SU-DHL-6 (cell line): ENCODE results near the gene MTARC1.

Experiments used
- EZH2phosphoT487 ChIP-seq: fragments of 200-600 bp; sonication (generic), shearing (Covaris generic); conservative IDR thresholded peaks from 2 replicates; pipeline ENCODE4 v1.6.1; 2018; ENCODE audit warnings: mild to moderate bottlenecking, antibody characterized with exemption, low read length, moderate library complexity, mixed read lengths
- TF ChIP-seq, protein P1 (sequence below): fragments of 200-600 bp; sonication (generic); IDR thresholded peaks from one replicate; pipeline ENCODE4 v1.5.1; 2017; ENCODE audit warnings: antibody characterized with exemption, mild to moderate bottlenecking, low read length, moderate library complexity; ENCODE audit not compliant: insufficient read depth, poor library complexity, severe bottlenecking

DNA sequence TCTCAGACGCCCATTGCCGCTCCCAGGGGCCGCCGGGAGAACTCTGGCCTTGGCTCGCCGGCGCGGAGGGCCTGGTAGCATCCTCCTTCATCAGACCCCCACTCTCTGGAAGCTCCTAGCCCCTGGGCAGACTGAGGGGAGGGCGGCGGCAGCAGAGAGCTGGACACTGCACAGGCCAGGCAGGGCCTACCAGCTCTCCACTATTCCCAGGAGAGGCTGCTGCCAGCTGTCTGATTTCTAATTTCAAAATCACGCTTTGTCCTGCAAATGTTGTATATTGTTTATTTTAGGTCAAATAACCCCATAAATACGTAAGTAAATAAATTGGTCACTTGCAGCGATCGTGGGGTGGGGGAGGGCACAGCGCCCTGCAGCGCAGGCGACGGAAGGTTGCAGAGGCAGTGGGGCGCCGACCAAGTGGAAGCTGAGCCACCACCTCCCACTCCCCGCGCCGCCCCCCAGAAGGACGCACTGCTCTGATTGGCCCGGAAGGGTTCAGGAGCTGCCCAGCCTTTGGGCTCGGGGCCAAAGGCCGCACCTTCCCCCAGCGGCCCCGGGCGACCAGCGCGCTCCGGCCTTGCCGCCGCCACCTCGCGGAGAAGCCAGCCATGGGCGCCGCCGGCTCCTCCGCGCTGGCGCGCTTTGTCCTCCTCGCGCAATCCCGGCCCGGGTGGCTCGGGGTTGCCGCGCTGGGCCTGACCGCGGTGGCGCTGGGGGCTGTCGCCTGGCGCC lies at the start of gene MTARC1:
- TF ChIP-seq, protein P1, sequence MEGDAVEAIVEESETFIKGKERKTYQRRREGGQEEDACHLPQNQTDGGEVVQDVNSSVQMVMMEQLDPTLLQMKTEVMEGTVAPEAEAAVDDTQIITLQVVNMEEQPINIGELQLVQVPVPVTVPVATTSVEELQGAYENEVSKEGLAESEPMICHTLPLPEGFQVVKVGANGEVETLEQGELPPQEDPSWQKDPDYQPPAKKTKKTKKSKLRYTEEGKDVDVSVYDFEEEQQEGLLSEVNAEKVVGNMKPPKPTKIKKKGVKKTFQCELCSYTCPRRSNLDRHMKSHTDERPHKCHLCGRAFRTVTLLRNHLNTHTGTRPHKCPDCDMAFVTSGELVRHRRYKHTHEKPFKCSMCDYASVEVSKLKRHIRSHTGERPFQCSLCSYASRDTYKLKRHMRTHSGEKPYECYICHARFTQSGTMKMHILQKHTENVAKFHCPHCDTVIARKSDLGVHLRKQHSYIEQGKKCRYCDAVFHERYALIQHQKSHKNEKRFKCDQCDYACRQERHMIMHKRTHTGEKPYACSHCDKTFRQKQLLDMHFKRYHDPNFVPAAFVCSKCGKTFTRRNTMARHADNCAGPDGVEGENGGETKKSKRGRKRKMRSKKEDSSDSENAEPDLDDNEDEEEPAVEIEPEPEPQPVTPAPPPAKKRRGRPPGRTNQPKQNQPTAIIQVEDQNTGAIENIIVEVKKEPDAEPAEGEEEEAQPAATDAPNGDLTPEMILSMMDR = no peak
- TF ChIP-seq EZH2phosphoT487 = no peak
